Stimulated activated CD8-positive, alpha-beta memory T cell treated with anti-CD3 and anti-CD28 coated beads, Interleukin-4, amount 100 ng/mL, for 4 hours (primary cell): ENCODE results near the gene XKR7.

Experiments
- DNase-seq, 2 donors: peaks; one replicate each; pipeline ENCODE4 v3.0.0-alpha.2; 2020; ENCODE audit warnings: low read depth in 2 of 2, low spot score in 1 of 2

XKR7 gene

GRCh38 chr20:31975874-31976273 lies 7.9 kb downstream of the XKR7 start:
- DNase-seq = no peak

GRCh38 chr20:31977080-31977479 lies 9.1 kb downstream of the XKR7 start:
- DNase-seq = no peak

GRCh38 chr20:31979713-31980426 lies 11.9 kb downstream of the XKR7 start:
- DNase-seq = no peak

- DNase-seq = no peak
These were observed 13.8 kb downstream of the XKR7 start for GRCh38 chr20:31981784-31982183.

- no peak for DNase-seq
These were observed 17.1 kb downstream of the XKR7 start for GRCh38 chr20:31984981-31985471.

GRCh38 chr20:31987744-31988143 lies 19.8 kb downstream of the XKR7 start:
- no peak for DNase-seq

GRCh38 chr20:31988430-31989015 lies 20.6 kb downstream of the XKR7 start:
- DNase-seq = no peak

- no peak for DNase-seq
These were observed 21.2 kb downstream of the XKR7 start for GRCh38 chr20:31989030-31989645.

- no peak for DNase-seq
These were observed 22.8 kb downstream of the XKR7 start for GRCh38 chr20:31990641-31991338.

GRCh38 chr20:31991339-31991705 lies 23.4 kb downstream of the XKR7 start:
- no peak for DNase-seq

GRCh38 chr20:31992086-31992485 lies 24.1 kb downstream of the XKR7 start:
- DNase-seq = no peak

GRCh38 chr20:31996996-31997395 lies 29.0 kb downstream of the XKR7 start:
- DNase-seq = no peak

GRCh38 chr20:31998246-31998645 lies 30.3 kb downstream of the XKR7 start:
- DNase-seq = no peak

- DNase-seq = no peak
These were observed 35.4 kb downstream of the XKR7 start for GRCh38 chr20:32003325-32003724.

- no peak for DNase-seq
These were observed 37.0 kb downstream of the XKR7 start for GRCh38 chr20:32004963-32005362.

- DNase-seq = no peak
These were observed 38.1 kb downstream of the XKR7 start for GRCh38 chr20:32006053-32006452.

GRCh38 chr20:32006841-32007786 lies 39.2 kb downstream of the XKR7 start:
- DNase-seq = no peak

- DNase-seq = no peak
These were observed 40.1 kb downstream of the XKR7 start for GRCh38 chr20:32007787-32008616.

- DNase-seq = no peak
These were observed 41.6 kb downstream of the XKR7 start for GRCh38 chr20:32009564-32009963.

- DNase-seq = no peak
These were observed 42.1 kb downstream of the XKR7 start, which contains the start of gene CCM2L for GRCh38 chr20:32010101-32010500. CCM2L (plus strand) TSS chr20:32010438; CDS start chr20:32010455, 17 bp downstream.
